ENCODE results near the gene OR7G1.

Gene OR7G1

GRCh38 chr19:9116547-9116946, 984 bp upstream of the OR7G1 start:
- Histone ChIP-seq H3K36me3 (ENCODE audit: low read length) (no peaks in the 10 kb centered on the region), H3K27ac (ENCODE audit: low read depth, low read length) (no peak overlapping the region), H4K20me1 (ENCODE audit: low read depth, low read length) (no peaks in the 10 kb centered on the region), H3F3A (ENCODE audit: insufficient read depth) (no peaks in the 10 kb centered on the region), H3K4me2 (ENCODE audit: low read depth, low read length, poor library complexity, severe bottlenecking) (no peak overlapping the region), H3K4me3 (ENCODE audit: insufficient read depth, low read length, poor library complexity, severe bottlenecking) (no peak overlapping the region), H3K79me2 (ENCODE audit: insufficient read depth, low read length) (no peaks in the 10 kb centered on the region), H3K9ac (ENCODE audit: low read length) (no peak overlapping the region), H3K9me3 (ENCODE audit: insufficient read depth, low read length) (no peaks in the 10 kb centered on the region), H3K9me2 (replicated peaks; ENCODE audit: insufficient read depth, low read length) (no peaks in the 10 kb centered on the region), H2AFZ (ENCODE audit: low read depth, low read length, severe bottlenecking) (no peak overlapping the region), H3K27me3 (ENCODE audit: low read length) (no peaks in the 10 kb centered on the region)
- TF ChIP-seq CTCF (IDR thresholded peaks at IDR 0.05; ENCODE audit: insufficient read depth, low read length, poor library complexity, severe bottlenecking) = no peak
- TF ChIP-seq EZH2phosphoT487 (conservative IDR thresholded peaks at IDR 0.05; ENCODE audit: low read length) = no peak

GRCh38 chr19:9109959-9110358, 5.6 kb downstream of the OR7G1 start:
- H3K9me3 ChIP-seq (ENCODE audit: insufficient read depth, low read length) = no peaks in the 10 kb centered on the region
- H3K4me3 ChIP-seq (ENCODE audit: insufficient read depth, low read length, poor library complexity, severe bottlenecking) = no peak overlapping the region
- H3K36me3 ChIP-seq (ENCODE audit: low read length) = no peaks in the 10 kb centered on the region
- H3K9me2 ChIP-seq (replicated peaks; ENCODE audit: insufficient read depth, low read length) = no peaks in the 10 kb centered on the region
- no peaks in the 10 kb centered on the region for H3F3A ChIP-seq (ENCODE audit: insufficient read depth)
- H4K20me1 ChIP-seq (ENCODE audit: low read depth, low read length) = no peaks in the 10 kb centered on the region
- no peaks in the 10 kb centered on the region for H3K79me2 ChIP-seq (ENCODE audit: insufficient read depth, low read length)
- no peak for TF ChIP-seq CTCF (IDR thresholded peaks at IDR 0.05; ENCODE audit: insufficient read depth, low read length, poor library complexity, severe bottlenecking)
- no peak for TF ChIP-seq EZH2phosphoT487 (conservative IDR thresholded peaks at IDR 0.05; ENCODE audit: low read length)
- no peak overlapping the region for H3K9ac ChIP-seq (ENCODE audit: low read length)
- no peak overlapping the region for H3K4me2 ChIP-seq (ENCODE audit: low read depth, low read length, poor library complexity, severe bottlenecking)
- H3K27ac ChIP-seq (ENCODE audit: low read depth, low read length) = no peak overlapping the region
- no peaks in the 10 kb centered on the region for H3K27me3 ChIP-seq (ENCODE audit: low read length)
- H2AFZ ChIP-seq (ENCODE audit: low read depth, low read length, severe bottlenecking) = no peak overlapping the region

GRCh38 chr19:9107375-9107774, 8.2 kb downstream of the OR7G1 start, which contains the start of gene OR7G2:
TSS of gene OR7G2 (minus strand) at chr19:9107475. CDS start at chr19:9103243, 4,232 bp downstream.
- H4K20me1 ChIP-seq (ENCODE audit: low read depth, low read length) = no peaks in the 10 kb centered on the region
- H3K27ac ChIP-seq (ENCODE audit: low read depth, low read length) = no peak within 1 kb of the TSS
- no peak within 1 kb of the TSS for H3K9ac ChIP-seq (ENCODE audit: low read length)
- H3K27me3 ChIP-seq (ENCODE audit: low read length) = no peaks in the 10 kb centered on the region
- no peak within 1 kb of the TSS for H3K4me2 ChIP-seq (ENCODE audit: low read depth, low read length, poor library complexity, severe bottlenecking)
- no peak within 1 kb of the TSS for H3K4me3 ChIP-seq (ENCODE audit: insufficient read depth, low read length, poor library complexity, severe bottlenecking)
- H3K79me2 ChIP-seq (ENCODE audit: insufficient read depth, low read length) = no peaks in the 10 kb centered on the region
- no peak within 1 kb of the TSS for H2AFZ ChIP-seq (ENCODE audit: low read depth, low read length, severe bottlenecking)
- no peak for TF ChIP-seq CTCF (IDR thresholded peaks at IDR 0.05; ENCODE audit: insufficient read depth, low read length, poor library complexity, severe bottlenecking)
- no peak for TF ChIP-seq EZH2phosphoT487 (conservative IDR thresholded peaks at IDR 0.05; ENCODE audit: low read length)
- H3F3A ChIP-seq (ENCODE audit: insufficient read depth) = no peaks in the 10 kb centered on the region
- H3K9me3 ChIP-seq (ENCODE audit: insufficient read depth, low read length) = no peaks in the 10 kb centered on the region
- H3K36me3 ChIP-seq (ENCODE audit: low read length) = no peaks in the 10 kb centered on the region
- no peaks in the 10 kb centered on the region for H3K9me2 ChIP-seq (replicated peaks; ENCODE audit: insufficient read depth, low read length)

Measured in SU-DHL-6 (cell line).